ENCODE results near the gene MTA1. TPM values are rescaled to one million over a fixed set of nuclear protein-coding genes. Genes with fewer than 3 reads are reported as not detected.

Gene MTA1
- total RNA-seq, 2 donors from 2014 or later, result 59.2 to 77.4 TPM

DNA sequence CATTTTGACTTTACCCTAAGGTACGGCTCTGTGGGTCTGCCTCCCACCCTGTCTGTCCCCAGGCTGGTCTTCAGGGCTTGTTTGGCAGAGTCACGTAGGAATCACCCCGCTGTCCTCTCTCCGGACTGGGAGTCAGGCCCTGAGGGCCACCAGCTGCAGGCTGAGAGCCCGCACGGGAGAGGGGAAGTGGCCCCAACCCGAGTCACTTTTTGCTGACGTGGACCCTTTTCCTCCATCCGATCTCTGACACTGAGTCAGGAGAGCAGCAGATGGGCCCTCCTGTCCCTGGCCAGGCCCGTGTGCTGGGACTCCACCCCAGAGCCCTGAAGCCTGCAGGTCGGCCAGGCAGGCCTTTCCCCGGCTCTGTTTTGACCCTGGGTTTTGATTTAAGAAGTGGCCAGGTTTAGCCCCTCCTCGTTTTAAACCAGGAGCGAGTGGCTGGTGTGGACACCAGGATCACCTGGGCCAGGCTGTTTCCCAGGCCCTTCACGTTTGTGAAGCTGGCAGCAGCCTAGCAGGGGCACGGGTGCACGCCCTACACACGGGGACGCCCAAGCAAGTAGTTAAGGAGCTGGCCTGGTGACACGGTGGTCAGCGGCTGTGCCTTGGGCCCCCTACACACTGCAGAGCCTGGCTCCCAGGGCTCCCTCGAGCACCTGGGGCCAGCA, 33.8 kb upstream of the MTA1 start:
- DNase-seq (no peak), ATAC-seq (no peak)
- intact Hi-C loops (cut with DNase I, micrococcal nuclease), result no loop called here

GRCh38 chr14:105386581-105387529, 32.8 kb upstream of the MTA1 start:
- ATAC-seq (no peak), DNase-seq (no peak)
- intact Hi-C loops (cut with DNase I, micrococcal nuclease), result no loop called here

DNA sequence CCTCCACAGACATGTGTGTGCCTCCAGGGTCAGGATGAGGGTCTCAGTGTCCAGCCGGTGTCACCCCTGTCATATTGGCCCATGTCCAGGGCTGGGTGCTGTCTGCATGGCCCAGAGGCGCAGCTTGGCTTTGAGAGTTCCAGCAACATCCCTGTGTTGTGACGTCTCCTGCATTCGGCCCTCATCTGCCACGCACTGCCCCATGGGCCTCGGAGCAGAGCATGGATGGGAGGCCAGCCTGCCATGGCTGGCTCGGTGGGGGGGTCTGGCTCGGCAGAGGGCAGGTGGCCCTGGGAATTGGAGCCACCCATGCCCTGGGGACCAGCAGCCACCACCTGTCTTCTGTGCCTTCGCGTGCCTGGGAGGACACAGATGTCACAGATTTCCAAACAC, 32.1 kb upstream of the MTA1 start:
- ATAC-seq (no peak), DNase-seq (no peak)
- intact Hi-C loops (cut with DNase I, micrococcal nuclease), result no loop called here

GRCh38 chr14:105388110-105388951, 31.3 kb upstream of the MTA1 start:
- intact Hi-C loops (cut with DNase I, micrococcal nuclease), result no loop called here
- DNase-seq (no peak), ATAC-seq (peak; percentile 9)

GRCh38 chr14:105388976-105389375, 30.7 kb upstream of the MTA1 start:
- no peak for DNase-seq
- ATAC-seq, result peak; percentile 3
- intact Hi-C loops (cut with DNase I, micrococcal nuclease), result no loop called here

- DNase-seq (no peak), ATAC-seq (no peak)
- intact Hi-C loops (cut with DNase I, micrococcal nuclease), result no loop called here
Measured at GRCh38 chr14:105389534-105389933, 30.1 kb upstream of the MTA1 start.

DNA sequence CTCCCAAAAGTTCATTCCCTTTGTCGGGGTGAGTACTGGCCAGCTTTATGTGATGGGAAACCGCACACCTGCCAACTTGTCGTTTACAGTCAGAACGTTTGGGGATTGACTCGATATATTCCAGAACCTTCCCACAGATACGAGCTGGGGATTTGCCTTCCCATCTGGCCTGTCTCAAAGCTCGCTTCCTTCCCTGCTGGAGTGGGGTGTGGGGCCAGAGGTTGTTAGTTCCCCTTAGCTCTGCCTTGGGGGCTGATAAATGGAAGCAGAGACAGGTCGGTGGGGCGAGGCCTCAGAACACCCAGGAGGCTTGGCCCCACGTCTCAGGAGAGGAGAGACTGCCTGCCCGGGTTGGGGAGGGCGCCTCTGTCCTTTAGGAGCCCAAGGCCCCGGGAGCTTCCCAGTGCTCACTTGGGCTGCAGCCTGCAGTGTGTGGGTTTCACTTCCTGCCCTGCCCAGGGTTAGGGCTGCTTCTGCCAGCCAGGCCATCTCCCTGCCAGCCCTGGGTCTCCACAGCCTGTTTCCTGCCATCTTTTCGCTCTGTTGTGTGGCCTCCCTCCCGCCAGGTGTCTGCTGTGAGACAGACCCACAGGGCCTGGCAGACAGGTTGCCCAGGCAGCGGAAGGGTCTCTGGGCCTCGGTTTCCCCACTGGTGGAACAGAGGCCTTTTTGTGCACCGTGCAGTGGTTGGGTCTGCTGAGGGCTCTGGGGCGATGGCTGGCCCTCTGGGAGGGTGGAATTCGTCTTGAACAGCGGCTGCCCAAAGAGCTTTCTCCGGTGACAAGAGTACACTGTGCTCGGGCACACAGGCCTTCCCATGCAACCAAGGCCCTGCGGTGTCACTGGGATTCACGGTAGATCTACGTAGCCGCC, 29.4 kb upstream of the MTA1 start:
- DNase-seq, result no peak
- intact Hi-C loops (cut with DNase I, micrococcal nuclease), result no loop called here
- no peak for ATAC-seq

GRCh38 chr14:105390849-105391500, 28.7 kb upstream of the MTA1 start:
- ATAC-seq (no peak), DNase-seq (no peak)
- intact Hi-C loops (cut with DNase I, micrococcal nuclease), result no loop called here

DNA sequence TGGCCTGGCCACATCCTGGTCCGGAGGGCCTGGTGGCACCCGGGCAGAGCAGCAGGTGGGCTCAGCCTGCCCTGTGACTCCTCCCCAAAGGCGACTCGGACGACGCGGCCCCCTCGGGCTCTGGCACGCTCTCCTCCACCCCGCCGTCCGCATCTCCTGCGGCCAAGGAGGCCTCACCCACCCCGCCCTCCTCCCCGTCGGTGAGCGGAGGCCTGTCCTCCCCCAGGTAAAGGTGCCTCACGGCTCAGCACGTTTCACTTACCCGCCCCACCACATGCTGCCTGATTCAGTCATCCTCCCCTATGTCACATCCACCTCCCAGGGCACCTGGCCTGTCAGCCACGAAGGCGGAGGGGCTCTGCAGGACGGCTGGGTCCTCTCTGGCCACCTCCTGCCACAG, 28.1 kb upstream of the MTA1 start:
- intact Hi-C loops (cut with DNase I, micrococcal nuclease), result no loop called here
- ATAC-seq (no peak), DNase-seq (no peak)

GRCh38 chr14:105392131-105393090, 27.2 kb upstream of the MTA1 start:
- ATAC-seq (no peak), DNase-seq (no peak)
- intact Hi-C loops (cut with DNase I, micrococcal nuclease), result no loop called here

DNA sequence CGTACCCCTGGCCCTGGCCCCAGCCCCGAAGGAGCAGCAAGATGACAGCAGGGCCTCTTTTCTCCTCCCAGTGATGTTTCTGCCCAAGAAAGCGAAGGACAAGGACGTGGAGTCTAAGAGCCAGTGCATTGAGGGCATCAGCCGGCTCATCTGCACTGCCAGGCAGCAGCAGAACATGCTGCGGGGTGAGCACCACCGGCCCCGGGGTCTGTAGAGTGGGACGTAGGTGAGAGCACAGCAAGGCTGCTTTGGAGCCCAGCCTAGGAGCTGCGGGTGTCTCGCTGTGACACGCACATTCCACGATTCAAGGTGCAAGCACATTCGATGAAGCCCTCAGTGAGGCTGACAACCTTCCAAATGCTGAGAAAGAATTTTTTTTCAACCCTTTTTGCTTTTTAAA, 26.5 kb upstream of the MTA1 start:
- no peak for DNase-seq
- intact Hi-C loops (cut with DNase I, micrococcal nuclease), result no loop called here

GRCh38 chr14:105394714-105395537, 24.7 kb upstream of the MTA1 start:
- ATAC-seq (no peak), DNase-seq (no peak)
- intact Hi-C loops (cut with DNase I, micrococcal nuclease), result no loop called here

More for the DNA sequence above, 26.5 kb upstream of the MTA1 start:
- no peak for ATAC-seq

GRCh38 chr14:105395538-105395854, 24.1 kb upstream of the MTA1 start:
- intact Hi-C loops (cut with DNase I, micrococcal nuclease), result no loop called here
- no peak for ATAC-seq
- DNase-seq, result no peak

- ATAC-seq, result no peak
- intact Hi-C loops (cut with DNase I, micrococcal nuclease), result no loop called here
- DNase-seq, result no peak
Measured at GRCh38 chr14:105397350-105397931, 22.2 kb upstream of the MTA1 start.

GRCh38 chr14:105398044-105398725, 21.4 kb upstream of the MTA1 start, which contains the start of gene TEX22:
Gene TEX22 (plus strand): TSS chr14:105398538. CDS start chr14:105399341, 803 bp downstream.
- DNase-seq (peak; percentile 83 to 97), ATAC-seq (peak; percentile 88)
- intact Hi-C loops (cut with DNase I, micrococcal nuclease), result no loop called here
